ENCODE data around the gene LRRC3C. TPM values are rescaled to one million over a fixed set of nuclear protein-coding genes. Genes with fewer than 3 reads are reported as not detected.
"Not testable (repeated sequence)": the region's sequence is repeated elsewhere in the genome, so short reads cannot be mapped to it uniquely, and the experiment has no call there.

LRRC3C gene
- total RNA-seq, 1 donor from 2014 or later: not detected

GRCh38 chr17:39944393-39944711 is 16.8 kb downstream of the LRRC3C start:
- H3K36me3 Mint-ChIP-seq (ENCODE audit: low read depth, unreplicated experiment): no peaks in the 10 kb centered on the region
- no peaks in the 10 kb centered on the region for H3K27me3 ChIP-seq (ENCODE audit: insufficient read depth, low read length)
- TF ChIP-seq EZH2 (IDR thresholded peaks at IDR 0.05; ENCODE audit: insufficient read depth, low read length): no peak
- TF ChIP-seq, protein P1, sequence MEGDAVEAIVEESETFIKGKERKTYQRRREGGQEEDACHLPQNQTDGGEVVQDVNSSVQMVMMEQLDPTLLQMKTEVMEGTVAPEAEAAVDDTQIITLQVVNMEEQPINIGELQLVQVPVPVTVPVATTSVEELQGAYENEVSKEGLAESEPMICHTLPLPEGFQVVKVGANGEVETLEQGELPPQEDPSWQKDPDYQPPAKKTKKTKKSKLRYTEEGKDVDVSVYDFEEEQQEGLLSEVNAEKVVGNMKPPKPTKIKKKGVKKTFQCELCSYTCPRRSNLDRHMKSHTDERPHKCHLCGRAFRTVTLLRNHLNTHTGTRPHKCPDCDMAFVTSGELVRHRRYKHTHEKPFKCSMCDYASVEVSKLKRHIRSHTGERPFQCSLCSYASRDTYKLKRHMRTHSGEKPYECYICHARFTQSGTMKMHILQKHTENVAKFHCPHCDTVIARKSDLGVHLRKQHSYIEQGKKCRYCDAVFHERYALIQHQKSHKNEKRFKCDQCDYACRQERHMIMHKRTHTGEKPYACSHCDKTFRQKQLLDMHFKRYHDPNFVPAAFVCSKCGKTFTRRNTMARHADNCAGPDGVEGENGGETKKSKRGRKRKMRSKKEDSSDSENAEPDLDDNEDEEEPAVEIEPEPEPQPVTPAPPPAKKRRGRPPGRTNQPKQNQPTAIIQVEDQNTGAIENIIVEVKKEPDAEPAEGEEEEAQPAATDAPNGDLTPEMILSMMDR (IDR thresholded peaks at IDR 0.05; ENCODE audit: insufficient read depth, low read depth, low read length): no peak
- H3K4me1 Mint-ChIP-seq (ENCODE audit: low read depth, unreplicated experiment): peaks cover 9% of the 10 kb centered on the region
- no peak overlapping the region for H3K9ac ChIP-seq (ENCODE audit: low read length)
- no peak overlapping the region for H3K4me3 Mint-ChIP-seq (ENCODE audit: unreplicated experiment)
- no peak overlapping the region for H3K27ac ChIP-seq (ENCODE audit: low read depth, low read length)
- H3K79me2 ChIP-seq (ENCODE audit: insufficient read depth, low read length): no peaks in the 10 kb centered on the region
- no peak overlapping the region for H3K4me3 ChIP-seq (ENCODE audit: insufficient read depth, low read depth, low read length)
- H3K27ac Mint-ChIP-seq (ENCODE audit: unreplicated experiment): no peak overlapping the region
- no peak overlapping the region for H2AFZ ChIP-seq (ENCODE audit: low read depth, low read length)
- no peak overlapping the region for H3K4me2 ChIP-seq (ENCODE audit: low read length)
- H3K9me3 Mint-ChIP-seq (ENCODE audit: unreplicated experiment): no peaks in the 10 kb centered on the region
- FAIRE-seq (no peak), DNase-seq (ENCODE audit: low read depth) (no peak)
- no peaks in the 10 kb centered on the region for H3K36me3 ChIP-seq (ENCODE audit: insufficient read depth, low read length)
- H3K9me3 ChIP-seq (ENCODE audit: insufficient read depth, low read depth, low read length): no peaks in the 10 kb centered on the region
- peaks cover 15% of the 10 kb centered on the region for H3K27me3 Mint-ChIP-seq (ENCODE audit: low read depth, unreplicated experiment)
- H3K4me1 ChIP-seq (ENCODE audit: insufficient read depth, low read length): peaks cover 7% of the 10 kb centered on the region
- H4K20me1 ChIP-seq (ENCODE audit: insufficient read depth, low read length): no peaks in the 10 kb centered on the region

DNA sequence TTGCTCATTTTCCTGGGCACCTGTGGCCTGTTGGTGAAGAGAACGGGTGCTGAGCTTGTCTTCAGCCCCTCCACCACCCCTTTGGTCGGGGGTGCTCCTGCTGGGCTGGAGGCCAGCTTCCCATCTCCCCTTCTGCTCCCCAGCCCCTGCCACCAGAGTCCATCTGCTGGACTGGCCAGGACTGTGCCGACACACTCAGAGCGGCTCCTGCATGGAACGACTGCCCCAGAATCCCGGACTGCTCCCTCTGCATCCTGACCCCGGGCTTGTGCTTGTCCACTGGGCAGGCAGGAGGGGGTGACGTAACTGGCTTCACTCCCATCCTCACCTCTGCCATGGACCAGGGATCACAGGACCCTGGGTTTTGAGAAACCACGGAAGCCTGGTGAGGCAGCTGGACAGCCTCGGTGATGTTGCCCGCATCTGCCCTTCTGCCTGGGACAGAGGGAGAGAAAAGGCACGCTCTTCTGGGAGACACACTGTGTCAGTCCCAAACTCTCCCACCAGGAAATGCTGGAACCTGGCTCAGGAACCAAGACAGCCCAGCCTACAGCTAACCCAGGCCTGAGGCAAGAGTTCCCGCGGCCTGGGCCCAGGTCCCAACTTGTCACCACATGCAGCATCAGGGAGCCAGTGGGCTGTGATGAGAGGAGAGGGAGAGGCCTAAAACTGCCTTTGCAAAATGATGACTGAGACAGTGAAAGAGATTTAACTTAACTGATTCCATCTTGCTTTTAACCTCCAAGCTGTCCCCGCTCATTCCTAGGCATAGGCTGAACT is 19.2 kb downstream of the LRRC3C start:
- H3K4me1 Mint-ChIP-seq (ENCODE audit: low read depth, unreplicated experiment): peaks cover 2% of the 10 kb centered on the region
- H3K27me3 ChIP-seq (ENCODE audit: insufficient read depth, low read length): no peaks in the 10 kb centered on the region
- no peaks in the 10 kb centered on the region for H3K36me3 ChIP-seq (ENCODE audit: insufficient read depth, low read length)
- H3K27ac ChIP-seq (ENCODE audit: low read depth, low read length): no peak overlapping the region
- no peaks in the 10 kb centered on the region for H3K9me3 Mint-ChIP-seq (ENCODE audit: unreplicated experiment)
- H3K4me3 ChIP-seq (ENCODE audit: insufficient read depth, low read depth, low read length): no peak overlapping the region
- no peak overlapping the region for H3K4me3 Mint-ChIP-seq (ENCODE audit: unreplicated experiment)
- DNase-seq (ENCODE audit: low read depth): no peak
- no peak for FAIRE-seq
- H4K20me1 ChIP-seq (ENCODE audit: insufficient read depth, low read length): no peaks in the 10 kb centered on the region
- peaks cover 16% of the 10 kb centered on the region for H3K27me3 Mint-ChIP-seq (ENCODE audit: low read depth, unreplicated experiment)
- H3K4me2 ChIP-seq (ENCODE audit: low read length): no peak overlapping the region
- H3K36me3 Mint-ChIP-seq (ENCODE audit: low read depth, unreplicated experiment): no peaks in the 10 kb centered on the region
- TF ChIP-seq EZH2 (IDR thresholded peaks at IDR 0.05; ENCODE audit: insufficient read depth, low read length): no peak
- TF ChIP-seq, protein P1 (IDR thresholded peaks at IDR 0.05; ENCODE audit: insufficient read depth, low read depth, low read length): no peak
- H3K9ac ChIP-seq (ENCODE audit: low read length): no peak overlapping the region
- peak overlapping the region; percentile 26 for H3K27ac Mint-ChIP-seq (ENCODE audit: unreplicated experiment)
- no peaks in the 10 kb centered on the region for H3K79me2 ChIP-seq (ENCODE audit: insufficient read depth, low read length)
- no peak overlapping the region for H2AFZ ChIP-seq (ENCODE audit: low read depth, low read length)
- H3K9me3 ChIP-seq (ENCODE audit: insufficient read depth, low read depth, low read length): no peaks in the 10 kb centered on the region
- no peaks in the 10 kb centered on the region for H3K4me1 ChIP-seq (ENCODE audit: insufficient read depth, low read length)

DNA sequence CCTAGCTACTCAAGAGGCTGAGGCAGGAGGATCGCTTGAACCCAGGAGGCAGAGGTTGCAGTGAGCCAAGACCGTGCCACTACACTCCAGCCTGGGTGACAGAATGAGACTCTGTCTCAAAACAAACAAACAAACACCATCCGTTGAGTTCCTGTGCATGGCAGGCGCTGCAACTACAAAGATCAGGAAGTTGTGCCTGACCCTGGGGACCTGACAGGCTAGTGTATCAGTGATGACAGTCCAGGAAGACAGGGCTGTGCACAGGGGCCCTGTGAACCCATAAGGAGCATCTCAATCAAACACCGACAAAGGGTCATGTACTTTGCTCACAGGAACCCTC is 20.9 kb downstream of the LRRC3C start:
- not testable (repeated sequence) for FAIRE-seq; H3K4me3 Mint-ChIP-seq (ENCODE audit: unreplicated experiment)

More for the DNA sequence above, 20.9 kb downstream of the LRRC3C start:
- H3K4me1 ChIP-seq (ENCODE audit: insufficient read depth, low read length); H3K79me2 ChIP-seq (ENCODE audit: insufficient read depth, low read length); H3K27ac ChIP-seq (ENCODE audit: low read depth, low read length); H2AFZ ChIP-seq (ENCODE audit: low read depth, low read length); H3K36me3 Mint-ChIP-seq (ENCODE audit: low read depth, unreplicated experiment); DNase-seq (ENCODE audit: low read depth); H3K36me3 ChIP-seq (ENCODE audit: insufficient read depth, low read length); H4K20me1 ChIP-seq (ENCODE audit: insufficient read depth, low read length); H3K9me3 Mint-ChIP-seq (ENCODE audit: unreplicated experiment); H3K9ac ChIP-seq (ENCODE audit: low read length); H3K27me3 ChIP-seq (ENCODE audit: insufficient read depth, low read length); H3K4me1 Mint-ChIP-seq (ENCODE audit: low read depth, unreplicated experiment); H3K4me2 ChIP-seq (ENCODE audit: low read length); H3K4me3 ChIP-seq (ENCODE audit: insufficient read depth, low read depth, low read length); H3K27ac Mint-ChIP-seq (ENCODE audit: unreplicated experiment); H3K9me3 ChIP-seq (ENCODE audit: insufficient read depth, low read depth, low read length): not testable (repeated sequence)
- peaks cover 14% of the 10 kb centered on the region for H3K27me3 Mint-ChIP-seq (ENCODE audit: low read depth, unreplicated experiment)
